CD4-positive, alpha-beta T cell treated with Interleukin-6 at 100 ng/mL for 8 hours (primary cell): ENCODE data around the gene NEGR1.

Experiments used
- DNase-seq: peaks from one replicate; pipeline ENCODE4 v3.0.0-alpha.2; 2020; ENCODE audit warnings: mixed read lengths, low spot score

NEGR1 gene

DNA sequence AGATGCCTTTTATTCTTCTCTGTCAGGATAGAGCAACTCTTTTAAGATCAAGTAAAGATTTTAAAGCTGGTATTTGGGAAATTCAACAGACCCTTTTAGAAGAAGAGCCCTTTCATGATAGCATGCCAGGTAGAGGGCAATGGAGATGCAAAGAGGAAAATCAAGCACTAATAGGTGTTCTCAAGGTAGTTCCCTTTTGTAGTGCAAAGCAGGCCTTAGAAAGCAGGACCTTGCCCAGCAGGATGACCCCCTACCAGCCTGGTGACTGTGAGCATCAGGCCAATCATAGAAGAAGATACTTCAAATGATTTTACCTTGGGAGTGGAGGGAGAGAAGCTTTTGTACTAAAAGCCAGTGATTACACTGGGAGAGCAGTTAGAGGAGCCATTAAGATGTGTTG lies 820.1 kb downstream of the NEGR1 start:
- no peak for DNase-seq

DNA sequence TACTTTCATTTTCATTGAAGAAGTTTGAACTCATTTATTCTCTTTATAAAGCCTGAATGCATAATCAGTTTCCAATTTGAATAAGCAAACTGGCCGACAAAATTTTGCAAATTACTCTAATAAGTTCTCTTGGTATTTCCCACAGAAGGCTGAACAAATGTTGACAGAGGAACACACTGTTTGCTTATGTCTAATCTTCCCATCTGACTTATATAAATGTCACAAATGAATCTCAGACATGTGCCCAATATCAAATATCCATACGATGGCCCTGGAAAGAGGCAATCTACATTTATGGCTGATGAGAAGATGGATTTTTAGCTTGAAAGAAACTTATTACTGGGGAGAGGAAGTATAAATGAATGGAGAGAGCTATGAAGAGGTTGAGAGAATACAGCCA lies 820.9 kb downstream of the NEGR1 start:
- no peak for DNase-seq

DNA sequence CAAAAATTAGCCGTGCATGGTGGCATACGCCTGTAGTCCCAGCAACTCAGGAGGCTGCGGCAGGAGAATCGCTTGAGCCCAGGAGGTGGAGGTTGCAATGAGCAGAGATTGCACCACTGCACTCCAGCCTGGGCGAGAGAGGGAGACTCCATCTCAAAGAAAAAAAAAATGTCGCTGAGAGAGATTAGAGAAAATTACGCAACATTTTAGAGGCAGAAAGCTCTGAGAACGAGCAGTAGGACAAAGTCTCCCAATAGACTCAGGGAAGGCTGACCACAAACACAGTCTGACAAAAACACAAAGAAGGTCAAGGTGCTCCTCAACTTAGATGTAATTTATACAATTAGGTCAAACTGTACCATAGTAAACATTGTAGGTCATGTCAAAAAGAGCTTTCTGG lies 833.9 kb downstream of the NEGR1 start:
- no peak for DNase-seq

DNA sequence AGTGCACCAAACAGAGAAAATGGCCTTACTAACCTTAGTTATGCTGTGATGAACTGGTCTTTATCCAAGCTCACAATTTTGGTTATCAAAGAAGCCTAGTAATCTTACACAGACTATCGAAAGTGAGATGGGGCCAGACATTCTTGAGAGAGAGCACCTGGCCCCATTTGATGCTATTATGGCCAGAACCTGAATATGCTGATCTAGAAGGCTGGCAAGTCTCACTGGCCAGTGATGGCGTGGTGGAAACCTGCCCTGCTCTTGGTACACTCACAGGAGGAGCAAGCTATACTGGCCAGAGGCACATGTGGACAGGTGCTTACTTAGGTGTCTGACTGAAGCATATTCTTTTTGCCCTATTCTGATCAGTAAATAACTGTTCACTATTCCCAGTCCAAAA lies 843.7 kb downstream of the NEGR1 start:
- DNase-seq, result no peak

- no peak for DNase-seq
Observed at GRCh38 chr1:71435951-71436350, 846.4 kb downstream of the NEGR1 start.

DNA sequence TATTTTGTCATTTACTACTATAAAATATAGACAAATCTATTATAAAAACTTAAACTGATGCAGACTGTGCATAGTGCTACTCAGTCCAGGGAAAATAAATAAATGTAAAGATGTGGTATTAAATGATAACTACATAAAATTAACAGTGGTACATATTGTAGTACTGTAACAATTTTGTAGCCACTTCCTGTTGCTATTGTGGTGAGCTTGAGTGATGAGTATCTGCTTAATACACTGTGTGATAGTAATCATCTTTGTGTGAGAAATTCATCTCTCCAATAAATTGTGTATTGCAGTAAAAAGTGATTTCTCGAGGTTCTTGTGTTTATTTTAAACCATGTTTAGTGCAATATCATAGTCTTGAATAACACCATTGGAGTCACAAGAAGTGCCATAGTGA lies 848.1 kb downstream of the NEGR1 start:
- no peak for DNase-seq

DNA sequence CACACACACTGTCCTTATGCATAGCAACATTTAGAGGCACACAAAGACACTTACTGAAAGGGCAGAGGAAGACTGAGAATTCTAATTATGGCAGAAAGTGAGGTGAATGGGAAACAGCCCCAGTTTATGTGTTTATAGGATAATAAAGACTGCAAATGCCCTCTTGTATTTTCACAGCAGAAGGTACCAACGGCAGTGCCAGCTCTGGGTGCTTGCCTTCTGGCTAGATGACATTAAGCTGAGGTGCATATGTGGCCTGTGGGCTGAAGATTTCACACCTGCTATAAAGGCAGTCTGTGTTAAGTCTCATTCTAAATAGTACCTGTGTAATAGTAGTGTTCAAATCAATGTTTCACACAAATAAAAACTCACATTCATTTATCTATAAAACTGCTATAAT lies 854.3 kb downstream of the NEGR1 start:
- DNase-seq, result no peak

DNA sequence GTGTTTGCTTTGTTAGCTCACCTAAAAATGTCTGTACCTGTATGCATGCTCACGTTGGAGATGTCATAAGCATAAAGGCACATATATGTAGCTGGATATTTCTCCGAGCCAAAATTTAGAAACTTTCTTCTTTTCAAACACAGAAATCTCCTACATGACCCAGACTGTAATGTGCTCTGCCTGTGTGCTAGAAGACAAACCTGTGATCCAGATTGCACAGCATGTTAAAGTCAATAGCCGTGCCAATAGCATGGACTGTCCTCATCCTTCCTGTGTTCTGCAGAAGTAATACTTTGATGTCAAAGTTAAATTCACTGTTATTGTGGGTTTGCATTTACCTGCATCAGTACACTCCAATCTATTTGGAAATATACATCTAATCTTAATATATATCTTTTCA lies 855.3 kb downstream of the NEGR1 start:
- DNase-seq, result no peak

- DNase-seq, result no peak
Observed at GRCh38 chr1:71424536-71424935, 857.8 kb downstream of the NEGR1 start.

DNA sequence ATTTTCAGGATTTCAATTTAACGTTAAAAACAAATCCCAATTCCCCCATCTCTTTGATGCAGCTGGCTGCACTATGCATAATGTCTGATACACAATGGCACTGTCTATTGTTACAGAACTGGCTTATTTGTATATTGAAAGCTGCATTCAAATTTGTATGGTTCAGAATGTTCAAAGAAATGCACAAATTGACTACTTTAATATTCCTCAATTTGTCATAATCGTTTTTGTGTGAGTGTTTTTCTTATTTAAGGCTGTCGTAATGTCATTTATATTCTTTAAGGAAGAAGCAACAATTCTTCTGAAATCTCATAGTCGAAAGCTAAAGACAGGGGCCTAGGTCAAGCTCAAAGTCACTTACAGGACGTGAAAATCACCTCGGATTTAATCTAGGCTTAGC lies 860.1 kb downstream of the NEGR1 start:
- no peak for DNase-seq

- DNase-seq, result no peak
Observed at GRCh38 chr1:71417421-71417820, 864.9 kb downstream of the NEGR1 start.

DNA sequence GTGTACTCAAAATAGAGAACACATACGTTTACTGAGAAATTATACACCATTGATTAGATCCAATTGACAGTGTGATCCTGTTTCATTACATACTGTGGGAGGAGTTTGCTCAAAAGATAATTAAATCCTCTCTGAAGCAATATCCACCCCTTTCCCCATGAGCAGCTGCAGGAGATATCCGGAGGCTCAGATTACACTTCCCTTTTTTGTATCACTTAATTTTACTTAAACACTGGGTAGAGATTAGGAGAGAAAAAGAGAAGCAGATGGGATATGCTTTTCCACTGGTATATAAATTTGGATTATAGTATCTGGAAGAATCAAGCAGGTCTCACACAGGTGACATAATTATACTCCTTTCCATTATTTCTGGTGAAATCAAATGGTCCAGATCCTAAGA lies 868.2 kb downstream of the NEGR1 start:
- DNase-seq, result no peak

GRCh38 chr1:71413441-71414175 lies 868.7 kb downstream of the NEGR1 start:
- no peak for DNase-seq

- no peak for DNase-seq
Observed at GRCh38 chr1:71400050-71400449, 882.3 kb downstream of the NEGR1 start.

DNA sequence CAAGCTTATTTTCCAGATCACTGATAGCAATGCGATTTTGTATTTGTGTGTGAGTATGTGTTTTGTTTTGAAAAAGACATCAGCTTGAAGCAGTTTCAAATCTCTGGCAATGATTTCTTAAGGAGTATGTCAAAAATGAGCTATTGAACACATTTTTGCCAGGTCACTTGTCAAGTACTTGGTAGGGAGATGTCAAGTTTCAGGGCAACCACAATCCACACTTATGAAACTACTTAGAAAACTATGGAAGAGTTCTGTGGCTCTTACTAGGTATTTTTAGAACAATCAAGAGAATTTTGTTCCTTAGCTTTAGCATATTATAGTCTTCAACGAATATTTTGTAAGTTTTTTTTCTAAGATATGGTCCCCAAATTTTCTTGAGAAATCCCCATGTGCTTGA lies 882.7 kb downstream of the NEGR1 start:
- DNase-seq, result no peak

DNA sequence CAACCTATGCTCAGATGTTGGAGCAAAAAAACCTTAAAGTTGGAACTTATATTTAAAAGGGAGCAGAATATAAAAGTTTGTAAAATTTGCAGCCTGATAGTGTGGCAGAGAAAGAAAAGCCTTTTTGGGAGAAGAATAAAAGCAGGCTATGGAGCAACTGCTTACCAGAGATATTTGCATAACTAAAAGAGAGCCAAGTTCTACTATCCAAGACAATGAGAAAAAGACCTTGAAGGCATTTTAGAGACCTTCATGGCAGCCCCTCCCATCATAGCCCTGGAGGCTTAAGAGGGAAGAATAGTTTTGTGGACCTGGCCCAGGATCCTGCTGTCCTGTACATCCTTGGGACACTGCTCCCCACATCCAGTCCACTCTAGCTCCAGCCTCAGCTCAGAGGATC lies 889.0 kb downstream of the NEGR1 start:
- DNase-seq, result no peak

DNA sequence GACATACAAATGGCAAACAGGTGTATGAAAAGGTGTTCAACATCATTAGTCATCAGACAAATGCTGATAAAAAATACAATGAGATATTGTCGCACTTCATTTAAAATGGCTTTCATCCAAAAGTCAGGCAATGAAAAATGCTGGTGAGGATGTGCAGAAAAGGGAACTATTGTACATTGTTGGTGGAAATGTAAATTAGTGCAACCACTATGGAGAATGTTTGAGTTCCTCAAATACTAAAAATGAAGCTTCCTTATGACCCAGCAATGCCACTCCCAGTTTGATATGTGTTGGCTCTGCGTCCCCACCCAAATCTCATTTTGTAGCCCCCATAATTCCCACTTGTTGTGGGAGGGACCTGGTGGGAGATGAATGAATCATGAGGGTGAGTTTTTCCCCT lies 891.8 kb downstream of the NEGR1 start:
- DNase-seq, result no peak

- no peak for DNase-seq
Observed at GRCh38 chr1:71377886-71378285, 904.5 kb downstream of the NEGR1 start.

GRCh38 chr1:71372496-71372895 lies 909.8 kb downstream of the NEGR1 start:
- no peak for DNase-seq

DNA sequence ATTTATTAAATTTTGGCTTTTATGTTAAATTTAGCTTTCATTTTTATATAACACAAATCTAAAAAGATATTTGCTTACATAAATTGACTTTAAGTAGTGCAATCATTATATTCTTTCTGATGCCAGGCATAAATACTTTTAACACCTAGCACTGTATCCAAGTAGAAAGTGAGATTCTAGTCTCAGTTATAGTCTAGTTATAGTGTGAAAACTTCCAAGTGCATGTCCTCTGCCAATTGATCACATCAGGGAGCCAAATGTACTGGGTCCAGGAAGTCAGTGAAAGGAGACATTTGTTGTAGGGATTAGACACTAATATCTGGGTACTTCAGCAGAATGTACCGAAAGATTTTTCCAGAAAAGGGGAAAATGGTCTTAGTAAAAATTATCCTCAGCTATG lies 910.8 kb downstream of the NEGR1 start:
- no peak for DNase-seq

DNA sequence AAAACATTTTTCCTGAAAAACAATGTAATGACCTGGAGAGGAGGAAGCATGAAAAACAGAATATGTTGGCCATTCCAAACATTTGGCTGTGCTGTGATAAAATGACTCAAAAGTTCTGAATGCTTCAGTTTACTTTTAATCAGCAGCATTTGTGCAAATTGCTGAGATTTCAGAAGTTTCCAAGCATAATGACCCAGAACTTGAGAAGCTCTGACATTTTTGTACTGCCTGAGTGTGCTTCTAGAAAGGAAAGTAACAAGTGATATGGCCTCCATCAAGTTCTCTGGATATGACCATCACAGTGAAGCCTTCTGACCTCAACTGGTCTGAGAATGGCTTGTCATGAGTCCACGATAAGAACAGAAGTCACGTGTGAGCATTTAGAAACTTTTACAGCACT lies 918.1 kb downstream of the NEGR1 start:
- DNase-seq, result no peak

DNA sequence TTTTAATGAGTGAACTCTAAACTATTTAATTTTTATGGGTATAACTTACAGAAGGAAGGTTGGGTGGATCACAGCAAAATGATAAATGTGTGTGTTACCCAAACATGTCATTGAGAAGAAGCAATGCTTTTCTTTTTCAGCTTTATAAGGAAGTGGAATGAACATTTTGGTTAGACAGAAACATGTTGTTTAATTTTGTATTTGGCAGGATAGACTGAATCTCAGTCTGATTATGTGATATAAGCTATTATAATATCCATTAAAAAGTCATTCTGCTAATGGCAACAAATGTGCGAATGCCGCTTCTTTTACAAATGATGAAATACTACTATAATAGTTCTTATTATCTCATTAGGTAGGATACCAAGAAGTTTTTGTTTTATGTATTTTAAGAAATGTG lies 919.6 kb downstream of the NEGR1 start:
- no peak for DNase-seq

DNA sequence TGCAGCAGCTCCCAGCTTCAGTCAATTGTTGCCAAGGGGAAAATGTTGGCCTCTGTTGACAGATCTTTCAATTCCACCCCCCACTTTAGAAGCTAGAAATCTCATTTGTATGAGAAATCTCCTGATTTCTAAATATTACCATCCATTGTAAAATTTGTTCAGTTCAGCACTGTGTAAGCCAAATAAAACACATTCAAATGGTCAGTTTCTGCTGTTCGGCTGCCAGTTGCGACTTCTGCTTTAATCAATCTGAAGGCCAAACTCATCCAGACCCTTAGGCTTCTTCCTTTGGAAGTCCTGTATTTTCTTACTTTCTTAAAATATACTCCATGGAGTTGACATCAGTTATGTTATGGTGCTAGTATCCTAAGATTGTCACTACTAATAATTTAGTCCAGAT lies 920.3 kb downstream of the NEGR1 start:
- DNase-seq, result no peak

GRCh38 chr1:71357708-71358107 lies 924.6 kb downstream of the NEGR1 start:
- no peak for DNase-seq

- DNase-seq, result no peak
Observed at GRCh38 chr1:71351438-71351837, 930.9 kb downstream of the NEGR1 start.
